Measurements from ENCODE around the gene RSRC1.
"Not testable (repeated sequence)": the region's sequence is repeated elsewhere in the genome, so short reads cannot be mapped to it uniquely, and the experiment has no call there.

Gene RSRC1

GRCh38 chr3:158355623-158356588 lies 246.0 kb downstream of the RSRC1 start:
- no peak for DNase-seq
- intact Hi-C loops (cut with DNase I), result no loop called here

GRCh38 chr3:158359339-158359738 lies 249.4 kb downstream of the RSRC1 start:
- intact Hi-C loops (cut with DNase I), result no loop called here
- no peak for DNase-seq

- intact Hi-C loops (cut with DNase I), result no loop called here
- no peak for DNase-seq
These were observed 251.0 kb downstream of the RSRC1 start for GRCh38 chr3:158360756-158361448.

- intact Hi-C loops (cut with DNase I), result no loop called here
- DNase-seq, result no peak
These were observed 258.4 kb downstream of the RSRC1 start for GRCh38 chr3:158368271-158368670.

GRCh38 chr3:158369279-158369678 lies 259.4 kb downstream of the RSRC1 start:
- DNase-seq, result no peak
- intact Hi-C loops (cut with DNase I), result no loop called here

- intact Hi-C loops (cut with DNase I), result no loop called here
- DNase-seq, result no peak
These were observed 269.6 kb downstream of the RSRC1 start for GRCh38 chr3:158379517-158379916.

- no peak for DNase-seq
- intact Hi-C loops (cut with DNase I), result no loop called here
These were observed 271.5 kb downstream of the RSRC1 start for GRCh38 chr3:158381262-158381868.

GRCh38 chr3:158382479-158382878 lies 272.6 kb downstream of the RSRC1 start:
- no peak for DNase-seq
- intact Hi-C loops (cut with DNase I), result no loop called here

- no peak for DNase-seq
- intact Hi-C loops (cut with DNase I), result no loop called here
These were observed 274.1 kb downstream of the RSRC1 start for GRCh38 chr3:158384019-158384418.

- intact Hi-C loops (cut with DNase I), result no loop called here
These were observed 285.5 kb downstream of the RSRC1 start for GRCh38 chr3:158395421-158395820.

GRCh38 chr3:158402590-158402989 lies 292.7 kb downstream of the RSRC1 start:
- intact Hi-C loops (cut with DNase I), result no loop called here
- DNase-seq, result no peak

More at GRCh38 chr3:158395421-158395820, 285.5 kb downstream of the RSRC1 start:
- DNase-seq, result no peak

GRCh38 chr3:158403013-158403412 lies 293.1 kb downstream of the RSRC1 start:
- intact Hi-C loops (cut with DNase I), result no loop called here
- DNase-seq, result no peak

- no peak for DNase-seq
- intact Hi-C loops (cut with DNase I), result no loop called here
These were observed 294.3 kb downstream of the RSRC1 start for GRCh38 chr3:158404131-158404718.

GRCh38 chr3:158405507-158405906 lies 295.6 kb downstream of the RSRC1 start:
- intact Hi-C loops (cut with DNase I), result no loop called here
- no peak for DNase-seq

- DNase-seq, result no peak
- intact Hi-C loops (cut with DNase I), result no loop called here
These were observed 298.1 kb downstream of the RSRC1 start for GRCh38 chr3:158407844-158408517.

- DNase-seq; intact Hi-C loops (cut with DNase I): not testable (repeated sequence)
These were observed 298.6 kb downstream of the RSRC1 start for GRCh38 chr3:158408518-158408897.

- intact Hi-C loops (cut with DNase I), result no loop called here
- no peak for DNase-seq
These were observed 308.1 kb downstream of the RSRC1 start for GRCh38 chr3:158418035-158418434.

GRCh38 chr3:158419820-158420653 lies 310.1 kb downstream of the RSRC1 start:
- DNase-seq, result no peak
- intact Hi-C loops (cut with DNase I), result no loop called here

Data from head of caudate nucleus (tissue), 42 donors.